Large intestine (tissue), 12 donors: Measurements from ENCODE around the gene OR10A6. TPM values are rescaled to one million over a fixed set of nuclear protein-coding genes. Genes with fewer than 3 reads are reported as not detected.

ENCODE experiments used
- DNase-seq, 2 donors: peaks; one replicate each; pipeline versions ENCODE4 v3.0.0 to v3.0.0-alpha.2; 2013
- H3K27ac ChIP-seq: one replicate; pipeline ENCODE4 v1.5.1; 2013; ENCODE audit warnings: low read length
- H3K27me3 ChIP-seq: 2 replicates; pipeline ENCODE4 v1.6.1; 2013; ENCODE audit warnings: low read length; ENCODE audit not compliant: control insufficient read depth, insufficient read depth
- H3K36me3 ChIP-seq: 2 replicates; pipeline ENCODE4 v1.6.1; 2013; ENCODE audit warnings: low read length; ENCODE audit not compliant: control insufficient read depth, insufficient read depth
- H3K4me1 ChIP-seq: one replicate; pipeline ENCODE4 v1.6.1; 2013; ENCODE audit warnings: low read length; ENCODE audit not compliant: control insufficient read depth, insufficient read depth
- H3K4me3 ChIP-seq: one replicate; pipeline ENCODE4 v1.5.1; 2013; ENCODE audit warnings: low read length
- H3K9me3 ChIP-seq: one replicate; pipeline ENCODE4 v1.6.1; 2013; ENCODE audit warnings: mild to moderate bottlenecking, low read depth, low read length, moderate library complexity; ENCODE audit not compliant: control insufficient read depth
- WGBS: methylation state at CpG from one replicate; pipeline ENCODE4 v1.1.5; 2013; ENCODE audit warnings: low lambda C conversion rate; ENCODE audit not compliant: insufficient coverage; 5-methylcytosine and 5-hydroxymethylcytosine counted together
- long read RNA-seq, 11 donors: transcript quantifications; one replicate each; lab custom pipeline, GENCODE V29; 2026
- polyA plus RNA-seq: library from polyadenylated mRNA; unstranded; fragments of 120-200 nt; gene quantifications from one replicate; pipeline ENCODE4 v1.2.1, GENCODE V29; 2013

OR10A6 gene, protein sequence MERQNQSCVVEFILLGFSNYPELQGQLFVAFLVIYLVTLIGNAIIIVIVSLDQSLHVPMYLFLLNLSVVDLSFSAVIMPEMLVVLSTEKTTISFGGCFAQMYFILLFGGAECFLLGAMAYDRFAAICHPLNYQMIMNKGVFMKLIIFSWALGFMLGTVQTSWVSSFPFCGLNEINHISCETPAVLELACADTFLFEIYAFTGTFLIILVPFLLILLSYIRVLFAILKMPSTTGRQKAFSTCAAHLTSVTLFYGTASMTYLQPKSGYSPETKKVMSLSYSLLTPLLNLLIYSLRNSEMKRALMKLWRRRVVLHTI
- 0.06 TPM for polyA plus RNA-seq
- long read RNA-seq, donor 1: 0 reads
- long read RNA-seq, donor 2: 0 reads
- long read RNA-seq, donor 3: 0 reads
- long read RNA-seq, donor 4: 0 reads
- long read RNA-seq, donor 5: 0 reads
- long read RNA-seq, donor 6: 0 reads
- long read RNA-seq, donor 7: 0 reads
- long read RNA-seq, donor 8: 0 reads
- long read RNA-seq, donor 9: 0 reads
- long read RNA-seq, donor 10, partial matches to known transcripts: 0 of 1 reads
- long read RNA-seq, donor 10, other reads (novel, unspliced or antisense): 0 of 1 reads
- long read RNA-seq, donor 11: 0 reads

DNA sequence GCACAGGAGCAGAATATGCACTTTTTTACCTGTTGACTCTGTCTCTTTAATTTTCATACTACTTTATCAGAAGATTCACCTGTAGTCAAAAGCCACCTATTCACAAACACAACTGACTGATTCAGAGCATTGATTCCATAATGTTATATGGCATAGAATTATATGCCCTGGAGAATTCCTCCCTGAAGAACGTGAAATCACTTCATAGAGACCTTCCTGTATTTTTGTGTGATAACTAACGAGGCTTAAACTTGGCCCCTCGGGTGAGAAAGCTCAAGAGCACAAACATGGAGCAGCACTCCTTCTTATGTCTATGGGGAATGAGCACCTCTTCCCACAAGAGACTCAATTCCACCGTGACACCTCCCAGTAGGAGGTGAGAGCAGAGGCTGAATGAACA lies at the start of gene OR10A6:
OR10A6 (minus strand) TSS at position 101 of the 400 bp plus-strand sequence. CDS start 2,606 bp downstream, outside the sequence.
- H3K4me1 ChIP-seq: no peaks in the 10 kb centered on the region
- H3K27ac ChIP-seq: no peak within 1 kb of the TSS
- WGBS: 100% methylated on average over 1 of the region's 4 CpGs
- H3K9me3 ChIP-seq: peaks cover under 1% of the 10 kb centered on the region
- no peak for DNase-seq
- H3K36me3 ChIP-seq: no peaks in the 10 kb centered on the region
- H3K4me3 ChIP-seq: no peak within 1 kb of the TSS
- peaks cover 2% of the 10 kb centered on the region for H3K27me3 ChIP-seq

DNA sequence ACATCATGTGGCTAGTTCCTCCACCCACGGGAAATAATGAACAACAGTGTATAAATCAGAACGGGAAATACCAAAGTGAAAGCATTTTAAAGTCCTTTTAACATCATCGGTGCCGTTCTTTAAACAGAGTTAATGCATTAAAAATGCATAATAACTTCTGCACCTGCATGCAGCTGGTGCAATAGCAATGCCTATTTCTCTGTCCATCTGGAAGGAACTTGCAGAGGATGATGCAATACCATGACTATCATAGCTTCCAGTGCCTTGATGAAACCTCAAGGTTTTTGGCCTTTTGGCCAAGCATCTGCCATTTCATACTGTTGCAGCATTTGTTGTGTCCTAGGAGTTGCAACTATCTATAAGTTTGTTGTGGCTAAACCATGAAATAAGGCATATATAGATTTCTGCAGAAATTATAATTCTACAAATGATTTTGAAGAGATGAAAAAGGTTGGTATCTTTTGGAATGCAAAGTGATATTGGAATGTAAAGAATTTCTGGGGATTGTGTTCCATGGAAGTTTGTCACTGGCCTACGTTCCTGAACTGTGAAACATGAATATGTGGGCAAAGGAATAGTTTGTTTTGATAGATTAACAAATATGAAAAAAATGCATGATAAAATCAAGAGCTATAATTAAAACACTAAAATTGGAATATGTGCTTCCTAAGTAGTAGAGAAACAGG lies 46.3 kb upstream of the OR10A6 start:
- Histone ChIP-seq H3K27ac (no peak overlapping the region), H3K9me3 (no peaks in the 10 kb centered on the region), H3K27me3 (no peaks in the 10 kb centered on the region), H3K4me1 (no peaks in the 10 kb centered on the region), H3K4me3 (no peak overlapping the region), H3K36me3 (no peaks in the 10 kb centered on the region)
- no peak for DNase-seq
- WGBS: 70% methylated on average over 5 of the region's 5 CpGs

DNA sequence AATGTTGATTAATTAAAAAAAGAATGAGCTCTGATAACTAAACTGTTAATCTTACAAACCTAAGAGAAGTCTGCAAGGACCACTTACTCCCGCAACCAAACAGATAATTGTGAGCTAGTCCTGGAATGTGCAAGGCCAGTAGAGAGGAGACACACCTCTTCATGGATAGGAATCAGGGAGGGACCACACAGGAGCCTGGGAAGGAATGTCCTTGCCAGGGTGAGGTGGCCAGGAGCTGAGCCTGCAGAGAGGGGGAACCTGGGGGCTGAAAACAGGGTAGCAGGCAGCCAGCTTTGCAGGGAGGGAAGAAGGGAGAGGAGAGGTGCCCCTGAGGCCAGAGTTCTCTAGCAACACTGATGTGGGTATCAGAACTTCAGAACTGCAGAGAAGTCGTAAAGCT lies 43.6 kb upstream of the OR10A6 start:
- no peak for DNase-seq
- Histone ChIP-seq H3K4me3 (no peak overlapping the region), H3K27ac (no peak overlapping the region), H3K27me3 (peaks cover 4% of the 10 kb centered on the region), H3K4me1 (no peaks in the 10 kb centered on the region), H3K36me3 (no peaks in the 10 kb centered on the region), H3K9me3 (no peaks in the 10 kb centered on the region)
- WGBS: no CpG with 5 or more reads among the region's 2 CpGs

DNA sequence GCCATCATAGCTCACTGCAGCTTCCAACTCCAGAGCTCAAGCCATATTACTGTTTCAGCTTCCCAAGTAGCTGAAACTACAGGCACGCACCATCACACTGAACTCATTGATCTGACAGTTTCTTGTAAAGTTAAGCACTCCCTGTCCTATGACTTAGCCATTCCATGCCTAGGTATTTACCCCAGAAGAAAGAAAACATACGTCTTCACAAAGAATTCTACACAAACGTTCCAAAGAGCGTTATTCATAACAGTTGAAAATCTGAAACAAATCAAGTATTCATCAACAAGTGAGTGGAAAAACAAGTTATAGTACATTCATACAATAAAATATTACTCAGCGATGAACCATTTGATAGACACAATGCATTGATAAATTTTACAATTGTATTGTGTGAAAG lies 41.9 kb upstream of the OR10A6 start:
- 91% methylated on average over 4 of the region's 5 CpGs for WGBS
- Histone ChIP-seq H3K27ac (no peak overlapping the region), H3K9me3 (no peaks in the 10 kb centered on the region), H3K4me3 (no peak overlapping the region), H3K4me1 (no peaks in the 10 kb centered on the region), H3K27me3 (peaks cover 4% of the 10 kb centered on the region), H3K36me3 (no peaks in the 10 kb centered on the region)
- no peak for DNase-seq

DNA sequence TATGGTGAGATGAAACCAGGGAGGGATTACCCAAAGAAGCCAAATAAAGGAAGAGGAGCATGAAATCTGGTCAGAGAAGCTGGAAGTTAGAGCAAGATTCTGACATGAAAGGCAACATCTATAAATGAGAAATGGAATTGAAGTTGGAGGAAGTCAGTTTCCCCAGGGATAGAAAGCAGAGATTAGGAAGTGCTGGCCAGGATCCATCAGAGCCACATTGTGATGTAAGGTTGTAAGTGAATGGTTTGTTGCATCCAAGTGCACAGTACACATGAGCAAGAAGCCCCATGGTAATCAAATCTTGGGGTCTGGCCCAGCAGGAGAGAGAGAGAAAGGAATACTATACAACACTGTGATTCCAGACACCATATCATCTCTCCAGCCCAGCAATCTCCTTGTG lies 40.8 kb upstream of the OR10A6 start:
- no peak for DNase-seq
- Histone ChIP-seq H3K4me3 (no peak overlapping the region), H3K4me1 (no peaks in the 10 kb centered on the region), H3K27ac (no peak overlapping the region), H3K36me3 (no peaks in the 10 kb centered on the region), H3K27me3 (peaks cover 4% of the 10 kb centered on the region), H3K9me3 (no peaks in the 10 kb centered on the region)

DNA sequence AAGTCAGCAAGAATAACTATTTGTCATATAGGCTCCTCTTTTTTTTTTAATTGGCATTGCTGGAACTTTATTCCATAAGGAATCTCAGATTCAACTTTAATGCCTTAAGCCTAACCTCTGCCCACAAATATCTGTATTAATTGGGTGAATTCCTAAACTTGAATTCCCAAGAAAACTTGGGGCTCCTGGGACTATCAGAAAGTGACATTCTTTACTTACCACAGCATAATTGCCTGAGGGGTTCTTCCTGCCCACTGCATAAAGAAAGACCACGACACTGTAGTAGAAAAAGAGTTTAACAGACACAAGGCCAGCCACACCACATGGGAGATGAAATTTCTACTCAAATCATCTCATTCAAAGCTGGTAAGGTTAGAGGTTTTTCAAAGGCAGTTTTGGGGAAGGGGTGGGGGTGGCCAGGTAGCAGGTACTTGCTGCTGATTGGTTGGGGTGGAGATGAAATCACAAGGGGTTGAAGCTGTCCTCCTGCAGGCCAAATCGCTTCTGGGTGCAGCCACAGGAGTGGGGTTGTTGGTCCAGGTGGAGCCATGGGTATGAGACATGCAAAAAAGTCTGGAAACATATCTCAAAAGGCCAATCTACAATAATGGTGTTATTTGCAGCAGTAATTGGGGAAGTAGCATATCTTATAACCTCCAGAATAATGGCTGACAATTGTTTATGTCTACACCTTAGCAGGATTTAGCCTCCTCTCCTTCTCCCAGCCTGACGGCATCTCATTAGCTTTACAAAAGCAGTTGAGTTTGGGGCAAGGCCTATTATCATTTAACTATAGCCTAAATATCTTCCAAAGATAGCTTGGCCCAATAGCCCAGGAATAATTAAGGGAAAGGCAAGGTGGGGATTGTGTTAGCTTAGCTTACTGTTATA lies 38.9 kb upstream of the OR10A6 start:
- H3K36me3 ChIP-seq: no peaks in the 10 kb centered on the region
- no peak overlapping the region for H3K27ac ChIP-seq
- peaks cover 4% of the 10 kb centered on the region for H3K27me3 ChIP-seq
- no peak overlapping the region for H3K4me3 ChIP-seq
- no peaks in the 10 kb centered on the region for H3K4me1 ChIP-seq
- WGBS: no CpG with 5 or more reads among the region's 3 CpGs
- H3K9me3 ChIP-seq: no peaks in the 10 kb centered on the region
- DNase-seq: no peak

DNA sequence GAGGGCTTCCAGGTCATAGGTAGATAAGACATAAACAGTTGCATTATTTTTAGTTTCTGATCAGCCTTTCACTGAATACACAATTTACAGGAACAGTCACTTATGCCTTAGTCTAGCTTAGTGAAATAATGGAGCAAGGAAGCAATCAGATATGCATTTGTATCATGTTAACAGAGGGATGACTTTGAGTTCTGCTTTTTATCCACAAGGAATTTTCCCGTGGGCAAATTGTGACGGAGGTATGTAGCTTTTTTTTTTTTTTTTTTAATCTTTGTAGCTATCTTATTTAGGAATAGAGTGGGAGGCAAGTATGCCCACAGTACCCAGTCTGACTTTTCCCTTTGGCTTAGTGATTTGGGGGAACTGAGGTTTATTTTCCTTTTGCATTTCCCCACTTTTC lies 37.6 kb upstream of the OR10A6 start:
- Histone ChIP-seq H3K27ac (no peak overlapping the region), H3K27me3 (peaks cover 4% of the 10 kb centered on the region), H3K9me3 (no peaks in the 10 kb centered on the region), H3K4me3 (no peak overlapping the region), H3K36me3 (no peaks in the 10 kb centered on the region), H3K4me1 (no peaks in the 10 kb centered on the region)
- DNase-seq: no peak
- no CpG with 5 or more reads among the region's 2 CpGs for WGBS

DNA sequence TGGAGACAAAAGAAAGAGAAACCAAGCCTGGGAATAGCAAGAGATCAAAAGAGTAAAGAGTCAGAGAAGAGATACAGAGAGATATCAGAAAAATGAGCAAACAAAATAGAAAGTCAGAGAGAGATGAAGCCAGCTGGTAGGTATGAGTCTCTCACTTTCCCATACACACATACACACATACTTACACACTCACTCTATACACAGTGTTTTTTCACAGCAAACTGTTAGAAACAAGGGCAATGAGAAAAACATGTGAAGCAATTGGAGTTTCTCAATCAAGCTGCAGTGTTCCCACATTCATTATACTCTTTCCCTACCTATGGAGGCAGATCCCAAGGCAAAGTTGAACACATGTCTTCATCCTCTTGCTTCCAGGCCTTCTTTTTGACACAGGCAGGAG lies 36.8 kb upstream of the OR10A6 start:
- no peaks in the 10 kb centered on the region for H3K4me1 ChIP-seq
- no peak overlapping the region for H3K4me3 ChIP-seq
- H3K9me3 ChIP-seq: no peaks in the 10 kb centered on the region
- H3K27me3 ChIP-seq: peaks cover 4% of the 10 kb centered on the region
- no peak overlapping the region for H3K27ac ChIP-seq
- no peak for DNase-seq
- no peaks in the 10 kb centered on the region for H3K36me3 ChIP-seq

DNA sequence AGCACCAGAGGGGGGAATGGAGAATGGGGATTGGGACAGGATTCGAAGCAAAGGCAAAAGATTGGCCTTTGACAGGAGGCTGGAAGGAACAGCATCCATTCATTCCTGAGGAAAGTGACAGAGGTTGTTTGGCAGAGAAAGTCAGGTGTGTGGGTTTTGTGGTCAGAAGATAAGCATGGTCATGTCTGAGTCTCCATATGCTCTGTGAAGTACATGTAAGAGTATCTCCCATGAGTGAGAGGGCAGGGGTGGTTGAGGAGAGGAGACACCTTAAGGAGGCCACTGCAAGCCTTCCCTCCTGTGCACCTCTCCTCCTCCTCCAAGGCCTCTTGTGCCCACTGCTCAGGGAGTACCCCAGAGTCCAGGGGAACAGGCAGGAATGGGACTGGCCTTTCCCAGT lies 36.0 kb upstream of the OR10A6 start:
- Histone ChIP-seq H3K36me3 (no peaks in the 10 kb centered on the region), H3K4me1 (no peaks in the 10 kb centered on the region), H3K4me3 (no peak overlapping the region), H3K9me3 (no peaks in the 10 kb centered on the region), H3K27me3 (peaks cover 4% of the 10 kb centered on the region), H3K27ac (no peak overlapping the region)
- DNase-seq: no peak
- WGBS: no CpG with 5 or more reads among the region's 1 CpG

DNA sequence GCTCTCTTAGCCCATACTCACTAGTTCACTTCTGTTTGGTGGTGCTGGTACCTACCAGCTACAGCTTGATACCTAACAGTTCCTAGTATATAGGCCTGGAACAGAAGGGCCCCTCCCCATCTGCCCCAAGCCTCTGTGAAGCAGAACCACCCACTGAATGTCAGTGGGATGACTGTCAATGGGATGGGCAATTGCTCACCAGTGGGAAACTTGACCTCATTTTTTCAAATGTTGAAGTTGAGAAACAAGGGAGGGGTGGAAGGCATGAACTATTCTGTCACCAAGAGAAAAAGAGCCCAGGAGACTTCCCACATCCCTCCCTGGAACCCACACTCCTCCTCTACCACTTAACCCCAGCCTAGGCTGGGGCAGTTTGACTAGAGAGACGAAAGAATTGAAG lies 34.3 kb upstream of the OR10A6 start, which contains the start of gene NLRP10:
NLRP10 (minus strand) TSS at position 62 of the 400 bp plus-strand sequence. CDS start 1,952 bp downstream, outside the sequence.
- H3K27me3 ChIP-seq: no peaks in the 10 kb centered on the region
- H3K27ac ChIP-seq: no peak within 1 kb of the TSS
- WGBS: no CpG with 5 or more reads among the region's 1 CpG
- no peak within 1 kb of the TSS for H3K4me3 ChIP-seq
- no peaks in the 10 kb centered on the region for H3K4me1 ChIP-seq
- no peaks in the 10 kb centered on the region for H3K9me3 ChIP-seq
- DNase-seq: no peak
- H3K36me3 ChIP-seq: no peaks in the 10 kb centered on the region
